HepG2 (cell line): ENCODE data around the gene CACNA1H.

Experiments used
- MAX ChIP-seq: IDR thresholded peaks from 2 replicates; pipeline ENCODE4 v1.6.1; 2012; ENCODE audit warnings: inconsistent platforms
- ZFP36 ChIP-seq: fragments of 150-350 bp; IDR thresholded peaks from 2 replicates; pipeline ENCODE4 v1.6.1; 2018; ENCODE audit warnings: borderline replicate concordance, low read length, low read depth; ENCODE audit not compliant: partially characterized antibody

GRCh38 chr16:1256874-1257322 lies 104.0 kb downstream of the CACNA1H start:
- TF ChIP-seq ZFP36 (no peak), MAX (no peak)
